ENCODE data around the gene ARRDC3. TPM values are rescaled to one million over a fixed set of nuclear protein-coding genes. Genes with fewer than 3 reads are reported as not detected.

ARRDC3 gene
- total and polyA plus RNA-seq, 9 of the 15 experiments (the other 6 are each of a cell fraction or from before 2014, with no cell fraction given), result 15.3 to 58.1 (median 39.4) TPM

- no peak for TF ChIP-seq REST (IDR thresholded peaks at IDR 0.05; ENCODE audit: borderline replicate concordance)
- TF ChIP-seq REST (CRISPR knock-in tag; IDR thresholded peaks at IDR 0.05; ENCODE audit: low read depth), result no peak
- TF ChIP-seq RBM22 (IDR thresholded peaks at IDR 0.05; ENCODE audit: low read depth, low read length, poor library complexity, severe bottlenecking), result peak; percentile 82
- 0 out of 4 replicates have a peak, but pooled peaks of 1 of the 2 experiments have one; percentile 74 for TF ChIP-seq BCLAF1 (IDR thresholded peaks at IDR 0.05; ENCODE audit: borderline replicate concordance in 1 of 2, control insufficient read depth in 1 of 2, low read depth in 2 of 2, low read length in 1 of 2)
- 0 out of 2 replicates have a peak, but pooled peaks have one; percentile 45 for TF ChIP-seq CHCHD3 (CRISPR knock-in tag; IDR thresholded peaks at IDR 0.05)
- peak in 1 of 2 experiments; percentile 85; a peak in 1 of 4 replicates for TF ChIP-seq SIN3A (IDR thresholded peaks at IDR 0.05; ENCODE audit: borderline replicate concordance in 2 of 2, control insufficient read depth in 1 of 2, low read depth in 2 of 2, low read length in 2 of 2)
- TF ChIP-seq BRD4 (IDR thresholded peaks at IDR 0.05), result no peak
- TF ChIP-seq THAP12 (CRISPR knock-in tag; IDR thresholded peaks at IDR 0.05), result no peak
Measured at GRCh38 chr5:91367908-91368648, 15.0 kb downstream of the ARRDC3 start (continued).
